ENCODE data around the gene RAF1.

Gene RAF1

GRCh38 chr3:12663936-12664908, at the start of gene RAF1:
Gene RAF1, minus strand, starts transcription at chr3:12664117. Its CDS starts 45,396 bp downstream, at chr3:12618721.
- DNase-seq (ENCODE audit: extremely low spot score), result peak; percentile 97
- CTCF ChIA-PET, result no interaction called here
- TF ChIP-seq BHLHE40 (IDR thresholded peaks at IDR 0.05; ENCODE audit: borderline replicate concordance) (no peak), PKNOX1 (IDR thresholded peaks at IDR 0.05) (no peak), TARDBP (IDR thresholded peaks at IDR 0.05) (no peak), ZNF384 (IDR thresholded peaks at IDR 0.05) (no peak), SP1 (IDR thresholded peaks at IDR 0.05) (no peak), HDGF (IDR thresholded peaks at IDR 0.05; ENCODE audit: borderline replicate concordance) (no peak), FOXA1 (IDR thresholded peaks at IDR 0.05) (no peak), CTBP1 (IDR thresholded peaks at IDR 0.05; ENCODE audit: borderline replicate concordance) (no peak), L3MBTL2 (conservative IDR thresholded peaks at IDR 0.05) (peak; percentile 71), ARNT (IDR thresholded peaks at IDR 0.05) (0 out of 2 replicates have a peak, but pooled peaks have one; percentile 19)

GRCh38 chr3:12710062-12710461, 46.1 kb upstream of the RAF1 start:
- POLR2A ChIA-PET, result interaction anchor here (0.6 kb wide), 1 partner anchor 17 kb away, joined by 3 read pairs; no protein-coding TSS in a partner anchor
- TF ChIP-seq CTBP1 (IDR thresholded peaks at IDR 0.05; ENCODE audit: borderline replicate concordance) (no peak), FOXM1 (IDR thresholded peaks at IDR 0.05; ENCODE audit: borderline replicate concordance) (no peak), FOXA1 (IDR thresholded peaks at IDR 0.05) (no peak), BHLHE40 (IDR thresholded peaks at IDR 0.05; ENCODE audit: borderline replicate concordance) (no peak), TARDBP (IDR thresholded peaks at IDR 0.05) (no peak), ZNF384 (IDR thresholded peaks at IDR 0.05) (no peak), HDGF (IDR thresholded peaks at IDR 0.05; ENCODE audit: borderline replicate concordance) (no peak), SP1 (IDR thresholded peaks at IDR 0.05) (no peak), SUZ12 (IDR thresholded peaks at IDR 0.05) (no peak), NFRKB (IDR thresholded peaks at IDR 0.05) (no peak), L3MBTL2 (conservative IDR thresholded peaks at IDR 0.05) (no peak), FOXK2 (IDR thresholded peaks at IDR 0.05) (no peak), LEF1 (IDR thresholded peaks at IDR 0.05; ENCODE audit: borderline replicate concordance) (no peak), ELF4 (IDR thresholded peaks at IDR 0.05) (no peak)

More at GRCh38 chr3:12663936-12664908, at the start of gene RAF1:
- POLR2A ChIA-PET, result interaction anchor here (0.7 to 2.3 kb wide), 14 partner anchors 8 to 177 kb away, joined by 3 to 10 read pairs (median 4); partner anchors contain the start of gene RPL32

DNA sequence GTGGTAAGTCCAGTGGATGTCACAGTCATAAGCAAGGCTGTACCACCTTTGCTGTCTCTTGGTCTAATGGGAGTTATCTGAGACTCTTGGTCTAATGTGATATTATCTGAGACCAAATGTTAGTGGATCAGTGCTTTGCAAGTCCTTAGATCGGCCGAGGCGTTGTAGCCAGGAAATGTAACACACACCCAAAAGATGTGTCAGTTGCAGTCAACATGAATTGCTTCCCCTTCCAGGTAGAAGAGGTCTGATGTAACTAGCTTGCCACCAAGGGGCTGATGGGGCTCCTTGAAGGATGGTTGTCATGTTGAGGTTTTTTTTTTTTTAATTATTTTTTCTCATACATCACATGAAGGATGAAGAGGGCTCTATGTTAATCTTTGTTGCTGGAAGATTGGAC, 45.4 kb upstream of the RAF1 start:
- CTCF ChIA-PET, result interaction anchor here (0.5 to 1.6 kb wide), 2 partner anchors 11 to 451 kb away, joined by 3 to 4 read pairs; no protein-coding TSS in a partner anchor
- POLR2A ChIA-PET, result interaction anchor here (0.6 kb wide), 1 partner anchor 16 kb away, joined by 3 read pairs; no protein-coding TSS in a partner anchor
- TF ChIP-seq FOXM1 (IDR thresholded peaks at IDR 0.05; ENCODE audit: borderline replicate concordance) (no peak), SP1 (IDR thresholded peaks at IDR 0.05) (no peak), FOXK2 (IDR thresholded peaks at IDR 0.05) (no peak), CTBP1 (IDR thresholded peaks at IDR 0.05; ENCODE audit: borderline replicate concordance) (no peak), TARDBP (IDR thresholded peaks at IDR 0.05) (no peak)
- no peak for DNase-seq (ENCODE audit: extremely low spot score)

More at GRCh38 chr3:12710062-12710461, 46.1 kb upstream of the RAF1 start:
- no peak for DNase-seq (ENCODE audit: extremely low spot score)
- CTCF ChIA-PET, result interaction anchor here (1.6 kb wide), 1 partner anchor 10 kb away, joined by 4 read pairs; no protein-coding TSS in a partner anchor

GRCh38 chr3:12708584-12709192, 44.8 kb upstream of the RAF1 start:
- ChIA-PET CTCF (interaction anchor here (0.5 kb wide), 1 partner anchor 451 kb away, joined by 3 read pairs; no protein-coding TSS in a partner anchor), POLR2A (no interaction called here)
- no peak for DNase-seq (ENCODE audit: extremely low spot score)
- TF ChIP-seq LEF1 (IDR thresholded peaks at IDR 0.05; ENCODE audit: borderline replicate concordance) (no peak), FOXM1 (IDR thresholded peaks at IDR 0.05; ENCODE audit: borderline replicate concordance) (no peak), FOXK2 (IDR thresholded peaks at IDR 0.05) (no peak), ZNF384 (IDR thresholded peaks at IDR 0.05) (no peak), CTBP1 (IDR thresholded peaks at IDR 0.05; ENCODE audit: borderline replicate concordance) (no peak), SUZ12 (IDR thresholded peaks at IDR 0.05) (no peak), SP1 (IDR thresholded peaks at IDR 0.05) (no peak), NFRKB (IDR thresholded peaks at IDR 0.05) (no peak), BHLHE40 (IDR thresholded peaks at IDR 0.05; ENCODE audit: borderline replicate concordance) (no peak), HDGF (IDR thresholded peaks at IDR 0.05; ENCODE audit: borderline replicate concordance) (no peak), PKNOX1 (IDR thresholded peaks at IDR 0.05) (no peak), FOXA1 (IDR thresholded peaks at IDR 0.05) (no peak), ARNT (IDR thresholded peaks at IDR 0.05) (no peak), TARDBP (IDR thresholded peaks at IDR 0.05) (no peak), ELF4 (IDR thresholded peaks at IDR 0.05) (no peak), L3MBTL2 (conservative IDR thresholded peaks at IDR 0.05) (no peak)

DNA sequence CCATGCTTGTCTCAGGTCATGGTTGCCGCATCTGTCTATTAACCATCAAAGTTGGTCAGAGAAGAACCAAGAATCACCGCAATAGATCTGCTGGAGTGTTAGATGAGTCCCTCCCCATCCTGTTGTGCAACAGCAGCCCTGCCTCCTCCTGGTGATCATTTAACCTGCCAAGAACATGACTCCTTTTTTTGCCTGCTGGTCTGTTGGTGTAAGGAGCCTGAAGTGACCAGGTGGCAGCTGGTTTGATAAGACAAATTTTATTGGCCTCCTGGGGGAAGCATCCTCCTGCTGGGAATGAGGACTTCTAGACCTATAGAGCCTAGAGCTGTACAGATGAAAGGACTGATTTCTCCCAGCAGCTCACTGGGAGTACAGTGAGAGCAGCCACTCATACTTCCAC, 43.5 kb upstream of the RAF1 start:
- ChIA-PET POLR2A (no interaction called here), CTCF (interaction anchor here (1.3 kb wide), 2 partner anchors 9 to 12 kb away, joined by 3 to 7 read pairs; no protein-coding TSS in a partner anchor)
- no peak for DNase-seq (ENCODE audit: extremely low spot score)
- TF ChIP-seq ZNF384 (IDR thresholded peaks at IDR 0.05), result no peak
- TF ChIP-seq HDGF (IDR thresholded peaks at IDR 0.05; ENCODE audit: borderline replicate concordance), result no peak
- TF ChIP-seq LEF1 (IDR thresholded peaks at IDR 0.05; ENCODE audit: borderline replicate concordance), result no peak
- no peak for TF ChIP-seq L3MBTL2 (conservative IDR thresholded peaks at IDR 0.05)
- no peak for TF ChIP-seq FOXK2 (IDR thresholded peaks at IDR 0.05)
- no peak for TF ChIP-seq FOXA1 (IDR thresholded peaks at IDR 0.05)
- no peak for TF ChIP-seq CTBP1 (IDR thresholded peaks at IDR 0.05; ENCODE audit: borderline replicate concordance)
- no peak for TF ChIP-seq NFRKB (IDR thresholded peaks at IDR 0.05)
- TF ChIP-seq SUZ12 (IDR thresholded peaks at IDR 0.05), result no peak

Data from HEK293T (cell line).